GM06990 (cell line): ENCODE data around the gene TSPAN33.

Source experiments
- DNase-seq: peaks from one replicate; pipeline ENCODE4 v3.0.0-alpha.2; 2011; ENCODE audit not compliant: insufficient read length; ENCODE audit errors: extremely low read depth
- H3K27me3 ChIP-seq: replicated peaks from 2 replicates; pipeline ENCODE4 v1.6.0; 2011; ENCODE audit warnings: low read length; ENCODE audit not compliant: control insufficient read depth, insufficient read depth
- H3K36me3 ChIP-seq: 2 replicates; pipeline ENCODE4 v1.5.1; 2011; ENCODE audit warnings: low read length; ENCODE audit not compliant: control insufficient read depth, insufficient read depth
- H3K4me3 ChIP-seq: replicated peaks from 2 replicates; pipeline ENCODE4 v1.5.1; 2011; ENCODE audit warnings: low read depth, mild to moderate bottlenecking, control low read depth, low read length
- TF ChIP-seq, protein P1 (sequence below): IDR thresholded peaks from 2 replicates; pipeline ENCODE4 v1.5.1; 2011; ENCODE audit warnings: low read length, control low read depth, mild to moderate bottlenecking, inconsistent platforms; ENCODE audit not compliant: insufficient read depth, poor library complexity, severe bottlenecking

Gene TSPAN33

DNA sequence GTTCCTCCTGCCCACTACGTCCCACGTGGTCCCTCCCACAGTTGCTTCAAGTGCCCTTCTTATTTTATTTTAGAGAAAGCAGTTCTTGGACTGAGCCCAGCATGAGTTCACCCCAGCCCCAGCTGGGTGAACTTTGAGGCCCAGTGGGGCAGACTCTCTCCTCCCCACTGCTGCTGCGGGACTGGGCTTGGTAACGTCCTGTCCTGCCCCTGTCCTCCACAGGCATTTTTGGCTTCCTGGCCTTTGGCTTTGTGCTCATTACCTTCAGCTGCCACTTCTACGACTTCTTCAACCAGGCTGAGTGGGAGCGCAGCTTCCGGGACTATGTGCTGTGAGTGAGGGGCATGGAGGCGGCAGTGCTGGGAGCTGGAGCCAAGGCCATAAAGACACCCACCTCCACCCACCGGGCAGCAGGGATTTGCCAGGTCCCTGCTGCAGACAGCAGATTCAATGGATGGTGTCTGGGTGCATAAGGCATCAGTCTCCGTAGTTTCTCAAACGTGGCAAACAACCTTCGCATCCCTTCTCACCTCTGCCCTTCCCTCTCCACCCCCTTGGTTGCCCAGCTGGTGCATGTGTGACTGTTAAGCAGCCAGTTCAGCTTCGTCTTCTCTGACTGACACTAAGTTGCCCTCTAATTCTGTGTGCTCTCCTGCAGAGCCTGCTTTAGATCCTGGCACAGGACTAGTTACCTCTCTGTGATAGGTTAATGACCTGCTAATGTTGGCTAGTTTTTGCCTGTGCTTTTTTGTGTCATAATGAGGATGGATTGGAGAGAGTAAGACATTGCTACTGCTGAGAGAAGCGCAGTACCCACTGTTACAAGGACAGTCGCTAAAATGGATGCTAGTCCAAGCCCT, 64.8 kb downstream of the TSPAN33 start:
- Histone ChIP-seq H3K27me3 (no peaks in the 10 kb centered on the region), H3K36me3 (no peaks in the 10 kb centered on the region), H3K4me3 (no peak overlapping the region)
- DNase-seq = no peak
- TF ChIP-seq, protein P1, sequence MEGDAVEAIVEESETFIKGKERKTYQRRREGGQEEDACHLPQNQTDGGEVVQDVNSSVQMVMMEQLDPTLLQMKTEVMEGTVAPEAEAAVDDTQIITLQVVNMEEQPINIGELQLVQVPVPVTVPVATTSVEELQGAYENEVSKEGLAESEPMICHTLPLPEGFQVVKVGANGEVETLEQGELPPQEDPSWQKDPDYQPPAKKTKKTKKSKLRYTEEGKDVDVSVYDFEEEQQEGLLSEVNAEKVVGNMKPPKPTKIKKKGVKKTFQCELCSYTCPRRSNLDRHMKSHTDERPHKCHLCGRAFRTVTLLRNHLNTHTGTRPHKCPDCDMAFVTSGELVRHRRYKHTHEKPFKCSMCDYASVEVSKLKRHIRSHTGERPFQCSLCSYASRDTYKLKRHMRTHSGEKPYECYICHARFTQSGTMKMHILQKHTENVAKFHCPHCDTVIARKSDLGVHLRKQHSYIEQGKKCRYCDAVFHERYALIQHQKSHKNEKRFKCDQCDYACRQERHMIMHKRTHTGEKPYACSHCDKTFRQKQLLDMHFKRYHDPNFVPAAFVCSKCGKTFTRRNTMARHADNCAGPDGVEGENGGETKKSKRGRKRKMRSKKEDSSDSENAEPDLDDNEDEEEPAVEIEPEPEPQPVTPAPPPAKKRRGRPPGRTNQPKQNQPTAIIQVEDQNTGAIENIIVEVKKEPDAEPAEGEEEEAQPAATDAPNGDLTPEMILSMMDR = no peak

DNA sequence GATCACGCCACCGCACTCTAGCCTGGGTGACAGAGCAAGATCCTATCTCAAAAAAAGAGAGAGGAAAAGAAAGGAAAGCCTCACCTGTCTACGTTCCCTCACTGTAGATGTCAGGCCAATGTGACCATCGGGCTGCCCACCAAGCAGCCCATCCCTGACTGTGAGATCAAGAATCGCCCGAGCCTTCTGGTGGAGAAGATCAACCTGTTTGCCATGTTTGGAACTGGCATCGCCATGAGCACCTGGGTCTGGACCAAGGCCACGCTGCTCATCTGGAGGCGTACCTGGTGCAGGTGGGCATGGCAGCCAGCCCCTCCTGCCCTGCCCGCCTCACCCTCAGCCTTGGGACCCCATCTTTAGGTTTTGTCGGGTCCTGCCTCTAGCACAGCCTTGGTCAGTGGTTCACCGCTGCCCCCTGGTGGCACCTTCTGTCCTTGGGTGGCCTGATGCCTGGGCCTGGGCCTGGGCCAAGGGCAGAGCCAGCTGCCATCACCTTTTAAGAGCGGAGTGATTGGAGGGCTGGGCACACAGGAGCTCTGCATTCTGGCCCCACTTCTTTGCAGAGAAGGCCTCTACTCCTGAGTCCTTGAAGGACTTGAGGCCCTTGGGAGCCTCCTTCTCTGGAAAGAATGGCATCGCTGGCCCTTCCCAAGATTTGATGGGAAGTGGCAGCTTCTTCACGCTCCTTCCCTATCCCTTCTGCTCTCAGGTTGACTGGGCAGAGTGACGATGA, 65.9 kb downstream of the TSPAN33 start:
- peak; percentile 64 for DNase-seq
- TF ChIP-seq, protein P1 = peak; percentile 93
- H3K27me3 ChIP-seq = no peaks in the 10 kb centered on the region
- H3K36me3 ChIP-seq = no peaks in the 10 kb centered on the region
- H3K4me3 ChIP-seq = no peak overlapping the region

DNA sequence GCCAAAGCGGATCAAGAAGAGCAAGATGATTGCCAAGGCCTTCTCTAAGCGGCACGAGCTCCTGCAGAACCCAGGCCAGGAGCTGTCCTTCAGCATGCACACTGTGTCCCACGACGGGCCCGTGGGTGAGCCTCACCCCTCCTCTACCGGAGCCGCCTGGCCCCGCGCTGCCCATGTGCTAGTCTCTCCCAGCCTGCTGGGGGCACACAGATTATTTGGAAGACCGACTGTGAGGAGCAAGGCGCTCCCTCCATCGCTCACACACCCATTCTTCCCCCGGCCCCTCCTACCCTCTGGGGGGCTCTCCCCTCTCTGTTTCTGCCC, 66.4 kb downstream of the TSPAN33 start:
- no peaks in the 10 kb centered on the region for H3K36me3 ChIP-seq

DNA sequence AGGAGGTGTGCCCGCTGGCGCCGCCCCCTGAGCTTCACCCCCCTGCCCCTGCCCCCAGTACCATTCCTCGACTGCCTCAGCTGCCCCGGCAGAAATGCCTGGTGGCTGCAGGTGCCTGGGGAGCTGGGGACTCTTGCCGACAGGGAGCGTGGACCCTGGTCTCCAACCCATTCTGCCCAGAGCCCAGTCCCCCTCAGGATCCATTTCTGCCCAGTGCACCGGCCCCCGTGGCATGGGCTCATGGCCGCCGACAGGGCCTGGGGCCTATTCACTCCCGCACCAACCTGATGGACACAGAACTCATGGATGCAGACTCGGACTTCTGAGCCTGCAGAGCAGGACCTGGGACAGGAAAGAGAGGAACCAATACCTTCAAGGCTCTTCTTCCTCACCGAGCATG, 67.6 kb downstream of the TSPAN33 start:
- Histone ChIP-seq H3K4me3 (no peak overlapping the region), H3K36me3 (no peaks in the 10 kb centered on the region), H3K27me3 (no peaks in the 10 kb centered on the region)
- TF ChIP-seq, protein P1 = no peak
- no peak for DNase-seq

More for the DNA sequence above, 66.4 kb downstream of the TSPAN33 start:
- no peak overlapping the region for H3K4me3 ChIP-seq
- no peaks in the 10 kb centered on the region for H3K27me3 ChIP-seq
- DNase-seq = no peak
- TF ChIP-seq, protein P1 = no peak

DNA sequence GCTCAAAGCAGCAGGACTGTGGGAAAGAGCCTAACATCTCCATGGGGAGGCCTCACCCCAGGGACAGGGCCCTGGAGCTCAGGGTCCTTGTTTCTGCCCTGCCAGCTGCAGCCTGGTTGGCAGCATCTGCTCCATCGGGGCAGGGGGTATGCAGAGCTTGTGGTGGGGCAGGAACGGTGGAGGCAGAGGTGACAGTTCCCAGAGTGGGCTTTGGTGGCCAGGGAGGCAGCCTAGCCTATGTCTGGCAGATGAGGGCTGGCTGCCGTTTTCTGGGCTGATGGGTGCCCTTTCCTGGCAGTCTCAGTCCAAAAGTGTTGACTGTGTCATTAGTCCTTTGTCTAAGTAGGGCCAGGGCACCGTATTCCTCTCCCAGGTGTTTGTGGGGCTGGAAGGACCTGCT, 68.1 kb downstream of the TSPAN33 start:
- DNase-seq = no peak
- Histone ChIP-seq H3K36me3 (no peaks in the 10 kb centered on the region), H3K27me3 (no peaks in the 10 kb centered on the region), H3K4me3 (no peak overlapping the region)
- TF ChIP-seq, protein P1 = no peak
